Chondrocyte (in vitro differentiated cells): ENCODE results near the gene ATP1B1. TPM values are rescaled to one million over a fixed set of nuclear protein-coding genes. Genes with fewer than 3 reads are reported as not detected.
"Not testable (repeated sequence)": the region's sequence is repeated elsewhere in the genome, so short reads cannot be mapped to it uniquely, and the experiment has no call there.

Source experiments
- DNase-seq: peaks from one replicate; pipeline ENCODE4 v3.0.0; 2021; ENCODE audit warnings: mixed read lengths, low spot score
- H3K27ac Mint-ChIP-seq: one replicate; pipeline ENCODE4 v1.8.0; 2021; ENCODE audit warnings: mild to moderate bottlenecking, moderate library complexity, mixed read lengths; ENCODE audit not compliant: unreplicated experiment
- H3K27me3 Mint-ChIP-seq: 2 replicates; pipeline ENCODE4 v1.8.0; 2021; ENCODE audit warnings: low read depth, mixed read lengths
- H3K36me3 Mint-ChIP-seq: 2 replicates; pipeline ENCODE4 v1.8.0; 2021; ENCODE audit warnings: low read depth, mixed read lengths
- H3K4me1 Mint-ChIP-seq: 2 replicates; pipeline ENCODE4 v1.8.0; 2021; ENCODE audit warnings: low read depth, mild to moderate bottlenecking, mixed read lengths
- H3K4me3 Mint-ChIP-seq: one replicate; pipeline ENCODE4 v1.8.0; 2021; ENCODE audit warnings: mild to moderate bottlenecking, moderate library complexity, mixed read lengths; ENCODE audit not compliant: unreplicated experiment
- H3K9me3 Mint-ChIP-seq: 2 replicates; pipeline ENCODE4 v1.8.0; 2021; ENCODE audit warnings: low read depth, mixed read lengths
- CTCF ChIP-seq: fragments of 200-600 bp; sonication (generic); IDR thresholded peaks from 2 replicates; pipeline ENCODE4 v1.5.0; 2021; ENCODE audit warnings: antibody characterized with exemption, mild to moderate bottlenecking, moderate library complexity
- total RNA-seq: library from RNA; stranded (reverse); gene quantifications from 3 replicates; pipeline ENCODE4 v1.2.1, GENCODE V29; 2021

ATP1B1 gene
- total RNA-seq, 1 donor from 2014 or later, result 104 TPM

- H3K27ac Mint-ChIP-seq, result peak overlapping the region; percentile 68
- H3K9me3 Mint-ChIP-seq, result no peaks in the 10 kb centered on the region
- TF ChIP-seq CTCF, result no peak
- DNase-seq, result no peak
- no peaks in the 10 kb centered on the region for H3K27me3 Mint-ChIP-seq
- peaks cover 41% of the 10 kb centered on the region for H3K36me3 Mint-ChIP-seq
- no peak overlapping the region for H3K4me3 Mint-ChIP-seq
- peaks cover 58% of the 10 kb centered on the region for H3K4me1 Mint-ChIP-seq
Observed at GRCh38 chr1:169121146-169121923, 14.8 kb downstream of the ATP1B1 start.

GRCh38 chr1:169122976-169123375 is 16.5 kb downstream of the ATP1B1 start:
- DNase-seq, result no peak
- Mint-ChIP-seq H3K4me3 (no peak overlapping the region), H3K27ac (no peak overlapping the region), H3K36me3 (peaks cover 41% of the 10 kb centered on the region), H3K4me1 (peaks cover 54% of the 10 kb centered on the region), H3K27me3 (no peaks in the 10 kb centered on the region), H3K9me3 (no peaks in the 10 kb centered on the region)
- no peak for TF ChIP-seq CTCF

- Mint-ChIP-seq H3K4me1 (peaks cover 54% of the 10 kb centered on the region), H3K27me3 (no peaks in the 10 kb centered on the region), H3K27ac (peak overlapping the region; percentile 6), H3K4me3 (no peak overlapping the region), H3K36me3 (peaks cover 46% of the 10 kb centered on the region), H3K9me3 (peaks cover 2% of the 10 kb centered on the region)
- no peak for DNase-seq
- TF ChIP-seq CTCF, result no peak
Observed at GRCh38 chr1:169124459-169124858, 18.0 kb downstream of the ATP1B1 start.

- peaks cover 54% of the 10 kb centered on the region for H3K4me1 Mint-ChIP-seq
- H3K9me3 Mint-ChIP-seq, H3K27ac Mint-ChIP-seq, DNase-seq, H3K4me3 Mint-ChIP-seq, H3K27me3 Mint-ChIP-seq: not testable (repeated sequence)
- peaks cover 48% of the 10 kb centered on the region for H3K36me3 Mint-ChIP-seq
Observed at GRCh38 chr1:169125597-169125996, 19.1 kb downstream of the ATP1B1 start.

GRCh38 chr1:169126335-169126734 is 19.8 kb downstream of the ATP1B1 start:
- Mint-ChIP-seq H3K36me3 (peaks cover 50% of the 10 kb centered on the region), H3K4me3 (no peak overlapping the region), H3K27me3 (no peaks in the 10 kb centered on the region), H3K27ac (no peak overlapping the region), H3K4me1 (peaks cover 60% of the 10 kb centered on the region), H3K9me3 (peaks cover 2% of the 10 kb centered on the region)
- DNase-seq, result no peak
- TF ChIP-seq CTCF, result no peak

GRCh38 chr1:169127305-169127704 is 20.8 kb downstream of the ATP1B1 start:
- no peak overlapping the region for H3K27ac Mint-ChIP-seq
- DNase-seq, result no peak
- H3K4me1 Mint-ChIP-seq, result peaks cover 63% of the 10 kb centered on the region
- peaks cover 49% of the 10 kb centered on the region for H3K36me3 Mint-ChIP-seq
- TF ChIP-seq CTCF, result no peak
- no peak overlapping the region for H3K4me3 Mint-ChIP-seq
- peaks cover 2% of the 10 kb centered on the region for H3K9me3 Mint-ChIP-seq
- no peaks in the 10 kb centered on the region for H3K27me3 Mint-ChIP-seq
